Osteocyte (in vitro differentiated cells): ENCODE data around the gene RPUSD2. TPM values are rescaled to one million over a fixed set of nuclear protein-coding genes. Genes with fewer than 3 reads are reported as not detected.

Experiments
- DNase-seq: peaks from one replicate; pipeline ENCODE4 v3.0.0; 2021; ENCODE audit warnings: mixed read lengths; ENCODE audit not compliant: unreplicated experiment; ENCODE audit errors: extremely low spot score
- H3K27ac Mint-ChIP-seq: one replicate; pipeline ENCODE4 v1.8.0; 2021; ENCODE audit warnings: mild to moderate bottlenecking, mixed read lengths; ENCODE audit not compliant: unreplicated experiment
- H3K27me3 Mint-ChIP-seq: one replicate; pipeline ENCODE4 v1.8.0; 2021; ENCODE audit warnings: mixed read lengths; ENCODE audit not compliant: unreplicated experiment
- H3K36me3 Mint-ChIP-seq: one replicate; pipeline ENCODE4 v1.8.0; 2021; ENCODE audit warnings: mixed read lengths; ENCODE audit not compliant: unreplicated experiment
- H3K4me1 Mint-ChIP-seq: one replicate; pipeline ENCODE4 v1.8.0; 2021; ENCODE audit warnings: mixed read lengths; ENCODE audit not compliant: unreplicated experiment
- H3K4me3 Mint-ChIP-seq: one replicate; pipeline ENCODE4 v1.8.0; 2021; ENCODE audit warnings: mild to moderate bottlenecking, moderate library complexity, mixed read lengths; ENCODE audit not compliant: unreplicated experiment
- H3K9me3 Mint-ChIP-seq: one replicate; pipeline ENCODE4 v1.8.0; 2021; ENCODE audit warnings: mixed read lengths; ENCODE audit not compliant: unreplicated experiment
- CTCF ChIP-seq: fragments of 200-600 bp; sonication (generic); IDR thresholded peaks from 2 replicates; pipeline ENCODE4 v1.5.0; 2021; ENCODE audit warnings: antibody characterized with exemption, mild to moderate bottlenecking, moderate library complexity
- total RNA-seq: library from RNA; stranded (reverse); gene quantifications from 2 replicates; pipeline ENCODE4 v1.2.1, GENCODE V29; 2021

Gene RPUSD2
- total RNA-seq, 1 donor from 2014 or later: 9.6 TPM

- TF ChIP-seq CTCF: no peak
- Mint-ChIP-seq H3K4me3 (no peak overlapping the region), H3K9me3 (no peaks in the 10 kb centered on the region), H3K27me3 (no peaks in the 10 kb centered on the region), H3K4me1 (no peaks in the 10 kb centered on the region), H3K27ac (no peak overlapping the region), H3K36me3 (peaks cover 2% of the 10 kb centered on the region)
- no peak for DNase-seq
Observed at GRCh38 chr15:40618023-40618422, 48.9 kb downstream of the RPUSD2 start.

- no peaks in the 10 kb centered on the region for H3K4me1 Mint-ChIP-seq
- H3K9me3 Mint-ChIP-seq: no peaks in the 10 kb centered on the region
- peaks cover 2% of the 10 kb centered on the region for H3K36me3 Mint-ChIP-seq
- H3K4me3 Mint-ChIP-seq: no peak overlapping the region
- DNase-seq: no peak
- H3K27me3 Mint-ChIP-seq: no peaks in the 10 kb centered on the region
- no peak overlapping the region for H3K27ac Mint-ChIP-seq
- no peak for TF ChIP-seq CTCF
Observed at GRCh38 chr15:40618906-40619305, 49.8 kb downstream of the RPUSD2 start.

GRCh38 chr15:40623361-40623760, 54.3 kb downstream of the RPUSD2 start:
- TF ChIP-seq CTCF: no peak
- no peaks in the 10 kb centered on the region for H3K4me1 Mint-ChIP-seq
- no peak overlapping the region for H3K27ac Mint-ChIP-seq
- H3K27me3 Mint-ChIP-seq: no peaks in the 10 kb centered on the region
- no peak overlapping the region for H3K4me3 Mint-ChIP-seq
- no peak for DNase-seq
- peaks cover 2% of the 10 kb centered on the region for H3K36me3 Mint-ChIP-seq
- no peaks in the 10 kb centered on the region for H3K9me3 Mint-ChIP-seq

Other genes with a start within 250 kb of the RPUSD2 start
- gene INAFM2, start 245.6 kb upstream of the RPUSD2 start, total RNA-seq: 69.0 and 70.3 TPM in 2 replicates
- gene CCDC9B, start 228.4 kb upstream of the RPUSD2 start, total RNA-seq: 18.0 and 21.6 TPM in 2 replicates
- gene PHGR1, start 218.3 kb upstream of the RPUSD2 start, total RNA-seq: not detected in 2 replicates
- 1.4 and 1.5 TPM in 2 replicates for gene DISP2, start 211.1 kb upstream of the RPUSD2 start, total RNA-seq
- gene KNSTRN, start 186.6 kb upstream of the RPUSD2 start, total RNA-seq: 25.1 and 27.3 TPM in 2 replicates
- 60.4 and 62.0 TPM in 2 replicates for gene IVD, start 163.5 kb upstream of the RPUSD2 start, total RNA-seq
- 22.8 and 26.4 TPM in 2 replicates for gene BAHD1, start 128.3 kb upstream of the RPUSD2 start, total RNA-seq
- gene CHST14, start 98.3 kb upstream of the RPUSD2 start, total RNA-seq: 46.4 and 48.8 TPM in 2 replicates
- gene CCDC32, start 4.3 kb upstream of the RPUSD2 start, total RNA-seq: 23.9 and 28.3 TPM in 2 replicates
- 5.6 and 6.2 TPM in 2 replicates for gene KNL1, start 24.9 kb downstream of the RPUSD2 start, total RNA-seq
- gene RAD51, start 125.9 kb downstream of the RPUSD2 start, total RNA-seq: 8.5 and 8.6 TPM in 2 replicates
- gene RMDN3, start 186.0 kb downstream of the RPUSD2 start, total RNA-seq: 30.2 and 35.6 TPM in 2 replicates
- 3.8 and 5.1 TPM in 2 replicates for gene GCHFR, start 194.8 kb downstream of the RPUSD2 start, total RNA-seq
- gene C15orf62, start 200.7 kb downstream of the RPUSD2 start, total RNA-seq: not detected in 2 replicates
- gene ZFYVE19, start 237.8 kb downstream of the RPUSD2 start, total RNA-seq: 21.1 and 23.6 TPM in 2 replicates
- 38.1 and 39.8 TPM in 2 replicates for gene DNAJC17, start 238.2 kb downstream of the RPUSD2 start, total RNA-seq